Omental fat pad (tissue), 4 donors: ENCODE data around the gene PRKAG3. TPM values are rescaled to one million over a fixed set of nuclear protein-coding genes. Genes with fewer than 3 reads are reported as not detected.

Experiments used
- ATAC-seq: fragments of 150-250 bp; one replicate; pipeline ENCODE4 v1.9.1; 2016; ENCODE audit warnings: mild to moderate bottlenecking, moderate library complexity; ENCODE audit not compliant: low FRiP score
- DNase-seq: peaks from one replicate; pipeline ENCODE4 v3.0.0-alpha.2; 2019; ENCODE audit warnings: low spot score
- total RNA-seq, 4 donors: library from RNA; depleted of rRNA; stranded (reverse); fragments of >200 nt; gene quantifications; one replicate each; pipeline ENCODE4 v1.1.0, GENCODE V29; 2016
- TF ChIP-seq, protein P1 (sequence below), 3 donors: fragments of 450-650 bp; IDR thresholded peaks; one replicate each; pipeline ENCODE4 v1.5.1; 2016 to 2017; ENCODE audit warnings: antibody characterized with exemption in 3 of 3, mild to moderate bottlenecking in 3 of 3, moderate library complexity in 2 of 3

The PRKAG3 gene
- total RNA-seq, 4 donors from 2014 or later: not detected

DNA sequence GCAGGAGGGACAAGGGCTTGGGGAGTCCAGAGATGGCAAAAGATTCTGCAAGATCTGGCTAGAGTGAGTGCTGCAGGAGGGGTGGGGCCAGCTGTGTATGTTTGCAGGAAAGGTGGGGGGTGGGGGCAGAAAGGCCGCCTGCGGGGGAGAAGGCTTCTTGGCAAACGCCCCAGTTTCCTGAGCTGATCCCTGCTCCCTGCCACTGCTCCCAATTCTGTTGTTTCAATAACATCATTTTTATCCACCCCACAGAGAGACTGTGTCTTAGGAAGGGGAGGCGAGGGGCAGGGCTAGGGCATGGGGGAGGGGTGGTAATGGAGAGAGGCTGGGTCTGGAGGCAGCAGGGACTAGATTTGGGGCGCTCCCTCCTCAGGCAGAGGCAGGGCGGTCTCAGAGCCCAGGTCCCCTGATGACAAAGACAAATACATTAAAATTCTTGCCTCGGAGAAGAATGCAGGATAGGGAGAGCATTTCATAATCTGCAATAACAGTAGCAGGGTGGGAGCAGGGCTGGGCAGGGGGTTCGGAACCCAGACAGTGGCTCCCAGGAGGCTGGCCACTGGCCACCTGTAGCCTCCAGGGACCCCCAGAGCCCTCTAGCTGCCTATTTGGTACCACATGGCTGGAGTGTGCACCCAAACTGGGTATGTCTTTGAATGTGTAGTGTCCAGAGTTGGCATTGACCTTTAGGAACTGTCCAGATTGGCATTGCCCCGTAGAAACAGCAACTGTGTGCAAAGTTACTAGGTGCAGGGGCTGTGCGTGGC is 26.0 kb upstream of the PRKAG3 start:
- TF ChIP-seq, protein P1, sequence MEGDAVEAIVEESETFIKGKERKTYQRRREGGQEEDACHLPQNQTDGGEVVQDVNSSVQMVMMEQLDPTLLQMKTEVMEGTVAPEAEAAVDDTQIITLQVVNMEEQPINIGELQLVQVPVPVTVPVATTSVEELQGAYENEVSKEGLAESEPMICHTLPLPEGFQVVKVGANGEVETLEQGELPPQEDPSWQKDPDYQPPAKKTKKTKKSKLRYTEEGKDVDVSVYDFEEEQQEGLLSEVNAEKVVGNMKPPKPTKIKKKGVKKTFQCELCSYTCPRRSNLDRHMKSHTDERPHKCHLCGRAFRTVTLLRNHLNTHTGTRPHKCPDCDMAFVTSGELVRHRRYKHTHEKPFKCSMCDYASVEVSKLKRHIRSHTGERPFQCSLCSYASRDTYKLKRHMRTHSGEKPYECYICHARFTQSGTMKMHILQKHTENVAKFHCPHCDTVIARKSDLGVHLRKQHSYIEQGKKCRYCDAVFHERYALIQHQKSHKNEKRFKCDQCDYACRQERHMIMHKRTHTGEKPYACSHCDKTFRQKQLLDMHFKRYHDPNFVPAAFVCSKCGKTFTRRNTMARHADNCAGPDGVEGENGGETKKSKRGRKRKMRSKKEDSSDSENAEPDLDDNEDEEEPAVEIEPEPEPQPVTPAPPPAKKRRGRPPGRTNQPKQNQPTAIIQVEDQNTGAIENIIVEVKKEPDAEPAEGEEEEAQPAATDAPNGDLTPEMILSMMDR (IDR thresholded peaks at IDR 0.05): no peak
- DNase-seq (no peak), ATAC-seq (no peak)

DNA sequence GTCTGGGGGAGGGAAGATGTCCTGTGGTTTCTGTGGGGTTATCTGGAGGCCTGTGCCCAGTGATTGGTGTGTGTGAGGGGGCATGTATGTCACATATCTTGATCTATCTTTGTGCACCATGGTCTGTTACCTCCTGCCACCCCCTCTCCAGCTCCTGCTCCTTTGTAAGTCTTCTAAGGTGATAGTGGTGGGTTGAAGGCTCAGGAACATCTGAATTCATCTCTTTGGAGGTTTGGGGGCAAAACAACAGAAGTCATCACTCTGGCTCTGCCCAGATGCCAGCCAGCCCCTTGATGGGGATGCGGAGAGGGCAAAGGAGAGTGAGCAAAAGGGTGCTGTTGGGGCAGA is 25.3 kb upstream of the PRKAG3 start:
- TF ChIP-seq, protein P1 (IDR thresholded peaks at IDR 0.05): no peak
- DNase-seq (no peak), ATAC-seq (no peak)

DNA sequence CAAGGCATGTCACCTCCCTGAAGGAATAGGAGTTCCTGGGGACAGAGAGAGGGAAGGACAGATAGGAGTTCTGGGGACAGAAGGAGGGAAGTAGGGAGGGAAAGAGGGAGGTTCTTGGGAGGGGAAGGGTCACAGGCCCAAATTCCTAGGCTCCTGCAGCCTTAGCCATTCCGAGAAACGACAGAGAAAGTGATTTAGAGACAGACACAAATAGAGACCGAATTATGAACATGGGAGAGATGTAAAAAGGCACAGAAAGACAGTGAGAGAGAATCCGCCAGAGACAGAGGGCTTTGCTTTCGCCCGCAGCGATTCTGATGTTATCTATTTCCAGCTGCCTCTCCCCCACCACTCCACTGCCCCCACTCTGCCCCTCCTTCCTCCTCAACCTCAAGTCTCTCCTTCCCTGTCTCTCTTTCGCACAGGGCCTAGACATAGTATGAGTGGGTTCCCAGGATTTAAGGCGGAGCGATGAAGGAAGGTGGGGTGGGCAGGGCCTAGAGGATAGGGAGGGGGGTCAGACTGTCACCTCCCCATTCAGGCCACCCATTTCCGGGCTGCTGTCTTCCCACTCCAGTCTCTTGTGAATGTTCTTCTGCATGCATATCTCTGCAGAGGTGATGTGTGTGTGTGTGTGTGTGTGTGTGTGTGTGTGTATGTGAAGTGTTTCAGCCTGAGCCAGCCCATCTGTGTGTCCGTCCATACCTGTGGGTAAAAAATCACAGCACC is 24.7 kb upstream of the PRKAG3 start:
- DNase-seq (no peak), ATAC-seq (no peak)
- TF ChIP-seq, protein P1 (IDR thresholded peaks at IDR 0.05): no peak

DNA sequence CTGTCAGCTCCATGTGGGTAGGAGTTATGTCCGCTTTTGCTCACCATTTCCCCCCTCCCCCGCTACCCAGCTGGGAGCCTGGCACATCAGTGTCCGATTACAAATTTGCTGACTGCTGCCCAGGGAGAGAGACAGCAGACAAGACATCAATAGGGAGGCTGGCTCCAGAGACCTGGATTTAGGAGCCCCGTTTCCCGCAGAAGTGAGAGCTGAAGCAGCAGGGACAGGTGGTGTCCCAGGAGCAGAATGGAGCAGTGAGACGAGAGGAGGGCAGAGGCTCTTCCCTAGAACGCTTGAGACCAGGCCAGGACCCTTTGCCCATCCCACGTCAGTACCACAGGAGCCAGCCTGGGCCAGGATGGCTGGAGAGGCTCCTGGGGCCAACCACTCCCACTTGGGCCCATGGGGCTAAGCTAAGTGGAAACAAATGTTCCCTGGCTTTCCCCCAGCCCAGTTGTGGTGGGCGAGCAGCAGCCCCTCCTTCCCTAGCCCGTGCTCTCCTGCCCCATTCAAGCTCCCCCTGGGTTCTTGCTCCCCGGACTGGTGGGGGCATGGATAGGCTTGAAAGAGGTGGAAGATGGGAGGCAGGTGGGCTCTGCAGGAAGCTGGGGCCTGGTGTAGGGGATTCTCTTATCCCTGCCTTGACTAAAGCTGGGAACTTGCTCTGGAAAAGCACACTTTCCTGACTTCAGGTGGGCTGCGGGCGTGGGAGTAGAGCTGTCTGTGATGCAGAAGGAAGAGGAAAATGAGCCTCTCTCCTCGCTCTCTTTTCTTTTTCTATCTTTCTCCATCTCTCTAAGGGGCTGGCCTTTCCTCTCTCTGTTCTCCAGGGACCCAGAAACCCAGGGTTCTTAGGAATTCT is 23.9 kb upstream of the PRKAG3 start:
- ATAC-seq (no peak), DNase-seq (no peak)
- TF ChIP-seq, protein P1 (IDR thresholded peaks at IDR 0.05): no peak

DNA sequence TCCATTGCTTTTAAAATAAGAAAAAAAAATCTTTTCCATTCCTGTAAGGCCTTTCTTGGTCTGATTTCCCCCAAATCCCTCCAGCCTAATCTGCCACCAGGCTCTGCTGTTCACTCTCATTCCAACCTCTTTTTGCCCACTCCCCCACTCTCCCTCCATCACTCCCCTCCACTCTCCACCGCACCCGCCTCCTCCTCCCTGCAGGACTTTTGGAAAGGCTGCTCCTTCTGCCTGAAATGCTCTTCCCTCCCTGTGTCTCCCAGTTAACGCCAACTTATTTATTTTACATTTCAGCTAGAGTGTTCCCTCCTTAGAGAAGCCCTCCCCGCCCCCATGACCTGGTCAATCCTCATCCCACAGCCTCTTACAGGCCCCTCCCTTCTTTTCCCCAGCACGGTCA is 23.3 kb upstream of the PRKAG3 start:
- DNase-seq (no peak), ATAC-seq (no peak)
- TF ChIP-seq, protein P1 (IDR thresholded peaks at IDR 0.05): no peak

DNA sequence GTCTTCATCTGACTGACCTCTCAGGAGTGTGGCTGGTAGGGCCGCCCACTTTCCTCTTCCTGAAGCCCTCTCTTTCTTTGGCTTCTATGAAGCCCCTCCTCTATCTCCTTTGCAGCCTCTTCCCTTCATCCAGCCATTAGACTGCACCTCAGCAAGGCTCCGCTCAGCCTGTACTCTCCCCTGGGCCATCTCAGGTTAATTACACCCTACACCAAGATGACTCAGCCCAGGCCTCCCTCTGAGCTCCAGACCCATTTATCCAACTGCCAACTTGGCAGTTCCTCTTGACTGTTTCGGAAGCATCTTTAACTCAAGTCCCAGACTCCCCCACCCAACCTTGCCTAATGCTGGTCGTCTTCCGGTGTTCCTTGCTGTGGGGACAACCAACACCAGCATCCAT is 22.2 kb upstream of the PRKAG3 start:
- no peak for DNase-seq
- ATAC-seq: peak; percentile 83
- TF ChIP-seq, protein P1 (IDR thresholded peaks at IDR 0.05): no peak
